Retinal pigment epithelial cell (primary cell): Measurements from ENCODE around the gene GSTM1.

ENCODE experiments used
- DNase-seq: peaks from one replicate; pipeline ENCODE4 v3.0.0-alpha.2; 2010; ENCODE audit warnings: low read depth
- H3K4me3 ChIP-seq: 2 replicates; pipeline ENCODE4 v1.5.1; 2011; ENCODE audit warnings: mild to moderate bottlenecking, low read length, control low read depth, moderate library complexity
- TF ChIP-seq, protein P1 (sequence below): conservative IDR thresholded peaks from 2 replicates; pipeline ENCODE4 v1.5.1; 2011; ENCODE audit warnings: low read depth, low read length, control low read depth, inconsistent platforms

The GSTM1 gene

GRCh38 chr1:109730666-109731065 is 43.0 kb downstream of the GSTM1 start:
- TF ChIP-seq, protein P1, sequence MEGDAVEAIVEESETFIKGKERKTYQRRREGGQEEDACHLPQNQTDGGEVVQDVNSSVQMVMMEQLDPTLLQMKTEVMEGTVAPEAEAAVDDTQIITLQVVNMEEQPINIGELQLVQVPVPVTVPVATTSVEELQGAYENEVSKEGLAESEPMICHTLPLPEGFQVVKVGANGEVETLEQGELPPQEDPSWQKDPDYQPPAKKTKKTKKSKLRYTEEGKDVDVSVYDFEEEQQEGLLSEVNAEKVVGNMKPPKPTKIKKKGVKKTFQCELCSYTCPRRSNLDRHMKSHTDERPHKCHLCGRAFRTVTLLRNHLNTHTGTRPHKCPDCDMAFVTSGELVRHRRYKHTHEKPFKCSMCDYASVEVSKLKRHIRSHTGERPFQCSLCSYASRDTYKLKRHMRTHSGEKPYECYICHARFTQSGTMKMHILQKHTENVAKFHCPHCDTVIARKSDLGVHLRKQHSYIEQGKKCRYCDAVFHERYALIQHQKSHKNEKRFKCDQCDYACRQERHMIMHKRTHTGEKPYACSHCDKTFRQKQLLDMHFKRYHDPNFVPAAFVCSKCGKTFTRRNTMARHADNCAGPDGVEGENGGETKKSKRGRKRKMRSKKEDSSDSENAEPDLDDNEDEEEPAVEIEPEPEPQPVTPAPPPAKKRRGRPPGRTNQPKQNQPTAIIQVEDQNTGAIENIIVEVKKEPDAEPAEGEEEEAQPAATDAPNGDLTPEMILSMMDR: no peak
- H3K4me3 ChIP-seq: no peak overlapping the region
- peak; percentile 83 for DNase-seq

- TF ChIP-seq, protein P1: no peak
- no peak for DNase-seq
- no peak overlapping the region for H3K4me3 ChIP-seq
Observed at GRCh38 chr1:109732390-109732881, 44.8 kb downstream of the GSTM1 start.

GRCh38 chr1:109733236-109733870 is 45.7 kb downstream of the GSTM1 start:
- no peak for DNase-seq
- H3K4me3 ChIP-seq: no peak overlapping the region
- TF ChIP-seq, protein P1: no peak

- no peak for DNase-seq
- TF ChIP-seq, protein P1: no peak
- H3K4me3 ChIP-seq: peak overlapping the region; percentile 74
Observed at GRCh38 chr1:109739738-109740614, 52.4 kb downstream of the GSTM1 start.

GRCh38 chr1:109740615-109741373 is 53.2 kb downstream of the GSTM1 start, which contains the start of gene GSTM3:
TSS of gene GSTM3 (minus strand) at chr1:109741038. CDS start at chr1:109740287, 751 bp downstream.
- no peak for DNase-seq
- TF ChIP-seq, protein P1: peak; percentile 6
- peak within 1 kb of the TSS; percentile 74 for H3K4me3 ChIP-seq
